ENCODE data around the gene UBIAD1.

The UBIAD1 gene

DNA sequence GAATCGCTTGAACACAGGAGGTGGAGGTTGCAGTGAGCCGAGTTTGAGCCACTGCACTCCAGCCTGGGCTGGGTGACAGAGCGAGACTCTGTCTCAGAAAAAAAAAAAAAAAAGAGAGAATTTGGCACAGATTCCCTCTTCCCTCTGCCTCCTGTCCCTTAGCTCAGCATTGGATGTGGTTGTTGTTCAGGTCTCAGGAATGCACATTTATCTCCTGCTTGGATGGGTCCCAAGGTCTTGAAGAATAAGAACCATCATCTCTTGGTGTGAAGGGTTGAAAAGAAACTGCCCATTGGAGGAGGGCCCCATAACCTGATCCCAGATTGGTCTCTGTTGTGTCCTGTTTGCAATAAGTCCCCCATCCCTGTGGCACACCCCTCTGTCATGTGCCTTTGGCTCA lies 34.9 kb downstream of the UBIAD1 start:
- Histone ChIP-seq H3K79me2 (no peaks in the 10 kb centered on the region), H3K9ac (no peak overlapping the region), H3K4me2 (ENCODE audit: low read length) (no peak overlapping the region), H2AFZ (no peak overlapping the region), H3K4me1 (no peaks in the 10 kb centered on the region), H3K27ac (no peak overlapping the region), H3K9me3 (ENCODE audit: control insufficient read depth, low read length) (no peaks in the 10 kb centered on the region), H3K4me3 (ENCODE audit: low read depth, low read length) (no peak overlapping the region), H3K27me3 (ENCODE audit: control insufficient read depth, insufficient read depth, low read length) (no peaks in the 10 kb centered on the region), H3K36me3 (ENCODE audit: control insufficient read depth, insufficient read depth, low read length) (no peaks in the 10 kb centered on the region)
- TF ChIP-seq, protein P1, sequence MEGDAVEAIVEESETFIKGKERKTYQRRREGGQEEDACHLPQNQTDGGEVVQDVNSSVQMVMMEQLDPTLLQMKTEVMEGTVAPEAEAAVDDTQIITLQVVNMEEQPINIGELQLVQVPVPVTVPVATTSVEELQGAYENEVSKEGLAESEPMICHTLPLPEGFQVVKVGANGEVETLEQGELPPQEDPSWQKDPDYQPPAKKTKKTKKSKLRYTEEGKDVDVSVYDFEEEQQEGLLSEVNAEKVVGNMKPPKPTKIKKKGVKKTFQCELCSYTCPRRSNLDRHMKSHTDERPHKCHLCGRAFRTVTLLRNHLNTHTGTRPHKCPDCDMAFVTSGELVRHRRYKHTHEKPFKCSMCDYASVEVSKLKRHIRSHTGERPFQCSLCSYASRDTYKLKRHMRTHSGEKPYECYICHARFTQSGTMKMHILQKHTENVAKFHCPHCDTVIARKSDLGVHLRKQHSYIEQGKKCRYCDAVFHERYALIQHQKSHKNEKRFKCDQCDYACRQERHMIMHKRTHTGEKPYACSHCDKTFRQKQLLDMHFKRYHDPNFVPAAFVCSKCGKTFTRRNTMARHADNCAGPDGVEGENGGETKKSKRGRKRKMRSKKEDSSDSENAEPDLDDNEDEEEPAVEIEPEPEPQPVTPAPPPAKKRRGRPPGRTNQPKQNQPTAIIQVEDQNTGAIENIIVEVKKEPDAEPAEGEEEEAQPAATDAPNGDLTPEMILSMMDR (IDR thresholded peaks at IDR 0.05) = no peak

GRCh38 chr1:11308699-11309224 lies 35.8 kb downstream of the UBIAD1 start:
- Histone ChIP-seq H3K27ac (no peak overlapping the region), H3K9ac (no peak overlapping the region), H3K79me2 (no peaks in the 10 kb centered on the region), H3K4me1 (no peaks in the 10 kb centered on the region), H3K27me3 (ENCODE audit: control insufficient read depth, insufficient read depth, low read length) (no peaks in the 10 kb centered on the region), H2AFZ (no peak overlapping the region), H3K9me3 (ENCODE audit: control insufficient read depth, low read length) (no peaks in the 10 kb centered on the region), H3K4me3 (ENCODE audit: low read depth, low read length) (no peak overlapping the region), H3K36me3 (ENCODE audit: control insufficient read depth, insufficient read depth, low read length) (no peaks in the 10 kb centered on the region), H3K4me2 (ENCODE audit: low read length) (no peak overlapping the region)
- TF ChIP-seq, protein P1 (IDR thresholded peaks at IDR 0.05) = no peak

DNA sequence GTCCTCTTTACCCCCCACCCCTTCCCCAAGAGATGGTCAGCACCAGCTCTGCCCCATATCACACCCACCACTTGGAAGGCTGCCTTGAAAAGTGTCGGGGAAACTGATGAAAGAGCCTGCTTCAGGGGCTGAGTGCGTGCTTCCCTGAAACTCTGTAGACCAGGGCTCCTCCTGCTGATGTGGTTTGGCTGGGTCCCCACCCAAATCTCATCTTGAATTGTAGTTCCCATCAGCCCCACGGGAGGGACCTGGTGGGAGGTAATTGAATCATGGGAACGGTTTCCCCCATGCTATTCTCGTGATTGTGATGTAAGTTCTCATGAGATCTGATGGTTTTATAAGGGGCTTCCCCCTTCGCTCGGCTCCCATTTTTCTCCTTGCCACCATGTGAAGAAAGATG lies 36.4 kb downstream of the UBIAD1 start:
- Histone ChIP-seq H3K9ac (no peak overlapping the region), H3K4me1 (no peaks in the 10 kb centered on the region), H3K79me2 (no peaks in the 10 kb centered on the region), H3K4me2 (ENCODE audit: low read length) (no peak overlapping the region), H3K36me3 (ENCODE audit: control insufficient read depth, insufficient read depth, low read length) (no peaks in the 10 kb centered on the region), H2AFZ (no peak overlapping the region), H3K4me3 (ENCODE audit: low read depth, low read length) (no peak overlapping the region), H3K27me3 (ENCODE audit: control insufficient read depth, insufficient read depth, low read length) (no peaks in the 10 kb centered on the region), H3K27ac (no peak overlapping the region), H3K9me3 (ENCODE audit: control insufficient read depth, low read length) (no peaks in the 10 kb centered on the region)
- TF ChIP-seq, protein P1 (IDR thresholded peaks at IDR 0.05) = no peak

DNA sequence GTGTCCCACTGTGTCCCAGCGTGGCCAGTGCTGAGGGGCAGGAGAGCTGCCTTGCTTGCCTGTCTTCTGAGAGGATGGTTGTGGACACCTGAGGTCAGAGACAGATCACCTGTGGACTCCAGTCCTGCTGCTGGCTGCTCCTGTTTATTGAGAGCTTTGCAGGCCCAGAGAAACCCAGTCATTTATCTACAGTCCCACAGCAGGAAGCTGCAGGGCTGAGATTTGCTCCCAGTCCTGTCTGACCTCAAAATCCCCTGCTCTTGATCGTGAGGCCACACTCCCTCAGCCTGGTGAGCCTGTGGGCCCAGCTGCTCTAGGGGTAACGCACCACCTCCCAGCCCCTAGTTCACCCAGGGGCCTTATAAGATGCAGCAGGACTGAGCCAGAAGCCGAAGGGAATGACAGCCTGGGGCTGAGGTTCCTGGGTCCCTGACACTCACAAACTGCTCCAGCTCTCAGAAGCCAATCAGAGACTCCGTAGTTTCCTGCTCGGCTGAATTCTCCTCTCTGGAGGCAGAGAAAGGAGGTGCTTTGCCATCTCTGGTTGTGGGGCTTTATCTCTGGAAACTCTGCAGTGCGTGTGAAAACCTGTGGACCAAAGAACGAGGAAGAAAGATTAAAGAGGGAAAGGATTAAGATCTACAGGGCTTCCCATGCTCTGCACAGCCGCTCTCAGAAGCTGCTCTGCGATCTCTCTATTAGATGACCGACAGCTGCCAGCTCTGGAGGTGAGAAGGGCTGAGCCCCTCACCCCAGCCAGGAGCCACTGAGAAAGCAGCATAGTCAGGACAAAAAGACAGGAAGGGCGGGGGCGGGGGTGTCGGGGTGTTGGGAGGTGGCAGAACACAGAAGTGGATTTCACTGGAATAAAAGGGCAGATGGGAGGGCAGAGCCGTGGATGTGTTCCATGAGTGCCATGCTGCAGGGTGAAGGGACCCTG lies 39.1 kb downstream of the UBIAD1 start:
- H3K4me3 ChIP-seq (ENCODE audit: low read depth, low read length) = no peak overlapping the region
- no peaks in the 10 kb centered on the region for H3K36me3 ChIP-seq (ENCODE audit: control insufficient read depth, insufficient read depth, low read length)
- H3K9me3 ChIP-seq (ENCODE audit: control insufficient read depth, low read length) = no peaks in the 10 kb centered on the region
- H3K4me1 ChIP-seq = no peaks in the 10 kb centered on the region
- H3K9ac ChIP-seq = no peak overlapping the region
- no peaks in the 10 kb centered on the region for H3K79me2 ChIP-seq
- no peak overlapping the region for H2AFZ ChIP-seq
- H3K4me2 ChIP-seq (ENCODE audit: low read length) = no peak overlapping the region
- no peaks in the 10 kb centered on the region for H3K27me3 ChIP-seq (ENCODE audit: control insufficient read depth, insufficient read depth, low read length)
- TF ChIP-seq, protein P1 (IDR thresholded peaks at IDR 0.05) = no peak
- no peak overlapping the region for H3K27ac ChIP-seq
